ENCODE results near the gene ENTPD1.

DNA sequence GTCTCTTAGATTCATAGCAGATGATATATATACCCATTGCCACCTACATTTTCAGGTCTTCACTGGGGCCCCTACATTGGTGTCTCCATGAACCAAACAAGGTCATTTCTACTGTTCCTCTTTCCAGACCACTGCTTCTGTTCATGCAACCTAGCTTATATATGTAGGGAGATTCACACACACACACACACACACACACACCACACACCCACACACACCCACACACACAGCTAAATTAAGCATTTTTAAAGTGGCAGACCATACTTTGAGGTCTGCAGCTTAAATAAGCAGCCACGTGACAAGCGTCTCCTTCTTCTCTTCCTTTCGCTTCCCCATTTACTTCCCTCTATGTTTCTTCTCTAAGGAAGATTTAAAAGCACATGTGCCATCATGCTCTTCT lies 81.8 kb downstream of the ENTPD1 start:
- TF ChIP-seq POLR2AphosphoS5 (IDR thresholded peaks at IDR 0.05) (no peak), POLR2A (IDR thresholded peaks at IDR 0.05) (no peak), EP300 (IDR thresholded peaks at IDR 0.05) (no peak)
- TF ChIP-seq, protein P1, sequence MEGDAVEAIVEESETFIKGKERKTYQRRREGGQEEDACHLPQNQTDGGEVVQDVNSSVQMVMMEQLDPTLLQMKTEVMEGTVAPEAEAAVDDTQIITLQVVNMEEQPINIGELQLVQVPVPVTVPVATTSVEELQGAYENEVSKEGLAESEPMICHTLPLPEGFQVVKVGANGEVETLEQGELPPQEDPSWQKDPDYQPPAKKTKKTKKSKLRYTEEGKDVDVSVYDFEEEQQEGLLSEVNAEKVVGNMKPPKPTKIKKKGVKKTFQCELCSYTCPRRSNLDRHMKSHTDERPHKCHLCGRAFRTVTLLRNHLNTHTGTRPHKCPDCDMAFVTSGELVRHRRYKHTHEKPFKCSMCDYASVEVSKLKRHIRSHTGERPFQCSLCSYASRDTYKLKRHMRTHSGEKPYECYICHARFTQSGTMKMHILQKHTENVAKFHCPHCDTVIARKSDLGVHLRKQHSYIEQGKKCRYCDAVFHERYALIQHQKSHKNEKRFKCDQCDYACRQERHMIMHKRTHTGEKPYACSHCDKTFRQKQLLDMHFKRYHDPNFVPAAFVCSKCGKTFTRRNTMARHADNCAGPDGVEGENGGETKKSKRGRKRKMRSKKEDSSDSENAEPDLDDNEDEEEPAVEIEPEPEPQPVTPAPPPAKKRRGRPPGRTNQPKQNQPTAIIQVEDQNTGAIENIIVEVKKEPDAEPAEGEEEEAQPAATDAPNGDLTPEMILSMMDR (IDR thresholded peaks at IDR 0.05): no peak
